Transverse colon (tissue), 4 donors: ENCODE data around the gene BEST3. TPM values are rescaled to one million over a fixed set of nuclear protein-coding genes. Genes with fewer than 3 reads are reported as not detected.

Source experiments
- DNase-seq: peaks from one replicate; pipeline ENCODE4 v3.0.0-alpha.2; 2019
- H3K27ac ChIP-seq, 4 donors: fragments of 200-600 bp; sonication (generic); 2 replicates each; pipeline ENCODE4 v1.5.1; 2016 to 2018; ENCODE audit warnings: inconsistent platforms in 4 of 4
- H3K27me3 ChIP-seq: fragments of 200-600 bp; sonication (generic); 2 replicates; pipeline ENCODE4 v1.5.1; 2017; ENCODE audit warnings: inconsistent platforms
- H3K36me3 ChIP-seq, 4 donors: fragments of 200-600 bp; sonication (generic); 2 replicates each; pipeline ENCODE4 v1.5.1; 2017 to 2019; ENCODE audit warnings: inconsistent platforms in 4 of 4
- H3K4me1 ChIP-seq, 4 donors: fragments of 200-600 bp; sonication (generic); 2 replicates each; pipeline ENCODE4 v1.5.1; 2017 to 2020; ENCODE audit warnings: inconsistent platforms in 4 of 4
- H3K4me3 ChIP-seq, 4 donors: fragments of 200-600 bp; sonication (generic); 1 replicate in 1 of 4; 2 replicates in 3 of 4; pipeline versions ENCODE4 v1.5.1 to v1.6.1; 2017 to 2019; ENCODE audit warnings: inconsistent platforms in 4 of 4
- H3K9me3 ChIP-seq, 2 donors: fragments of 200-600 bp; sonication (generic); 2 replicates each; pipeline ENCODE4 v1.5.1; 2017 to 2019; ENCODE audit warnings: inconsistent platforms in 2 of 2
- EP300 ChIP-seq: sonication (generic); formaldehyde crosslinking; IDR thresholded peaks from one replicate; pipeline ENCODE4 v1.6.1; 2017; ENCODE audit warnings: antibody characterized with exemption, low read depth
- POLR2A ChIP-seq: fragments of 450-650 bp; IDR thresholded peaks from one replicate; pipeline ENCODE4 v1.6.1; 2016; ENCODE audit warnings: antibody characterized with exemption, mild to moderate bottlenecking, moderate library complexity
- POLR2AphosphoS5 ChIP-seq, 3 donors: sonication (generic); formaldehyde crosslinking; IDR thresholded peaks; one replicate each; pipeline ENCODE4 v1.6.1; 2016; ENCODE audit warnings: antibody characterized with exemption in 3 of 3
- WGBS, 2 donors: methylation state at CpG; one replicate each; pipeline ENCODE4 v1.1.5; 2018; ENCODE audit warnings: low coverage in 1 of 2; 5-methylcytosine and 5-hydroxymethylcytosine counted together
- in situ Hi-C, 4 donors: fragments of 200-750 bp; cut with MboI; loops; one replicate each; pipeline versions ENCODE4 v1.15.0 to v1.15.1; 2017; ENCODE audit warnings: low sequenced_read_pairs in 3 of 4, low pct_ligation_motif_present in 1 of 4, low pct_unique_long_range_greater_than_20kb in 1 of 4
- intact Hi-C: fragments of 100-400 bp; cut with DNase I; formaldehyde crosslinking; loops from one replicate; pipeline ENCODE4 v1.15.1; 2023; ENCODE audit warnings: low total_unique reads
- total RNA-seq, 4 donors: library from RNA; depleted of rRNA; stranded (reverse); fragments of >200 nt; gene quantifications; one replicate each; pipeline ENCODE4 v1.1.0, GENCODE V29; 2016
- TF ChIP-seq, protein P1 (sequence below), 5 experiments: fragments of 200-600 bp in 3 of 5; fragments of 450-650 bp in 2 of 5; sonication (generic) in 3 of 5; IDR thresholded peaks; 1 replicate in 2 of 5; 2 replicates in 3 of 5; pipeline ENCODE4 v1.5.1; 2016 to 2017; ENCODE audit warnings: antibody characterized with exemption in 5 of 5, inconsistent platforms in 3 of 5, mild to moderate bottlenecking in 2 of 5, moderate library complexity in 1 of 5

BEST3 gene
- total RNA-seq, 4 donors from 2014 or later = not detected

DNA sequence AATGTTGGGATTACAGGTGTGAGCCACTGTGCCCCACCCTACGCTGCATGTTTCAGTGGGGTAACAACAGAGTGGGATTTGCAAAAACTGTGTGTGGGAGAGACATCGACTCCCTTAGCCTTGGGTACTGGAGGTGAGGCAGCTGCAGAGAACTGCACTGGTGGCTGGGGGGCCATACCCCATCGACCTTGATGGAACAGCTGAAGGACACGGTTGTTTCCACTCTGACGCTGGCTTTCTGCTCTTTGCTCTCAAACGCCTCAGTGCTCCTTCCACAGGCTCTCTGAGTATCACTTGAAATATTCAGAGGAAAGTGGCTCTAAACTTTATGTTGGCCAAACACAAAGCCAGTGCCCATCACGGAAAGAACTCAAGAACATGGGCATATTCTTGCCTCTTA, 57.6 kb downstream of the BEST3 start:
- intact Hi-C loops (no loop called here), in situ Hi-C loops (no loop called here)
- H3K4me3 ChIP-seq = no peak overlapping the region
- H3K27me3 ChIP-seq = no peaks in the 10 kb centered on the region
- no peaks in the 10 kb centered on the region for H3K4me1 ChIP-seq
- no peak for DNase-seq
- no peak overlapping the region for H3K27ac ChIP-seq
- no peaks in the 10 kb centered on the region for H3K36me3 ChIP-seq
- WGBS, 2 donors = 94 to 100% methylated on average over 2 to 7 of the region's 7 CpGs
- TF ChIP-seq POLR2AphosphoS5 (IDR thresholded peaks at IDR 0.05) (no peak), POLR2A (no peak)
- TF ChIP-seq, protein P1, sequence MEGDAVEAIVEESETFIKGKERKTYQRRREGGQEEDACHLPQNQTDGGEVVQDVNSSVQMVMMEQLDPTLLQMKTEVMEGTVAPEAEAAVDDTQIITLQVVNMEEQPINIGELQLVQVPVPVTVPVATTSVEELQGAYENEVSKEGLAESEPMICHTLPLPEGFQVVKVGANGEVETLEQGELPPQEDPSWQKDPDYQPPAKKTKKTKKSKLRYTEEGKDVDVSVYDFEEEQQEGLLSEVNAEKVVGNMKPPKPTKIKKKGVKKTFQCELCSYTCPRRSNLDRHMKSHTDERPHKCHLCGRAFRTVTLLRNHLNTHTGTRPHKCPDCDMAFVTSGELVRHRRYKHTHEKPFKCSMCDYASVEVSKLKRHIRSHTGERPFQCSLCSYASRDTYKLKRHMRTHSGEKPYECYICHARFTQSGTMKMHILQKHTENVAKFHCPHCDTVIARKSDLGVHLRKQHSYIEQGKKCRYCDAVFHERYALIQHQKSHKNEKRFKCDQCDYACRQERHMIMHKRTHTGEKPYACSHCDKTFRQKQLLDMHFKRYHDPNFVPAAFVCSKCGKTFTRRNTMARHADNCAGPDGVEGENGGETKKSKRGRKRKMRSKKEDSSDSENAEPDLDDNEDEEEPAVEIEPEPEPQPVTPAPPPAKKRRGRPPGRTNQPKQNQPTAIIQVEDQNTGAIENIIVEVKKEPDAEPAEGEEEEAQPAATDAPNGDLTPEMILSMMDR (IDR thresholded peaks at IDR 0.05) = no peak
- H3K9me3 ChIP-seq = no peaks in the 10 kb centered on the region

DNA sequence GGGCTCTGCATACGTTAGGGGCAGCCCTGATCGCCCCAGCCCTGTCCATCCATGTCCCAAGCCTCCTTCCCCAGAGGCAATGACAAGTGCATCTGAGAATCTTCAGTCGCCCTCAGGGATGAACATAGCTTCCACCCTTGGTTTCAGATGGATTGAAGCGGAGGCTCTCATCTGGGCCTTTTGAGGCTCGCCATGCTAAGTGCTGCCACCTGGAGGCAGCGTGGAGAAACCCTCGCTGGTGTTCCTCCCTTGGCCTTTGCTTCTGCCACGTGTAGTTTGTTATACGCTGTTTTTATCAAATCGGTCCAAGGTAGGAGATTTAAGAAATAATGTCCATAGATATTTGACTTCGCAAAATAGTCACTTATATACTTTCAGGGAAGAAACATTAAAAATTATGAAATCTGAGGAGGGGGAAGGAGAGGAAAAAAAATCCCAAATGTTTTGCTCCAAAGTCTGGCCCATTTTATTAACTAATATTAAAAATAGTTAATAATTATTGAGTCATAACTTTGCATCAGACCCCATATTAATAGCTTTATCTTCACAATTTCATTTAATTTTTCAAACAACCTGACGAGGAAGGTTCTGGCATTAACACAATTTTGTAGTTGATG, 59.6 kb downstream of the BEST3 start:
- in situ Hi-C loops (loop anchor here in 1 of 4 donors (10.0 kb wide), 1 partner anchor 285 kb away; the partner anchor contains the start of gene YEATS4), intact Hi-C loops (loop anchor here (5.0 kb wide), 1 partner anchor 282 kb away; the partner anchor contains the start of gene YEATS4)
- H3K4me3 ChIP-seq = no peak overlapping the region
- no peaks in the 10 kb centered on the region for H3K36me3 ChIP-seq
- peak; percentile 66 for DNase-seq
- 21 to 22% methylated on average over 6 to 12 of the region's 12 CpGs for WGBS, 2 donors
- no peaks in the 10 kb centered on the region for H3K4me1 ChIP-seq
- TF ChIP-seq, protein P1 (IDR thresholded peaks at IDR 0.05) = peak; percentile 66 to 87 (median 84)
- no peak for TF ChIP-seq POLR2A
- H3K27me3 ChIP-seq = no peaks in the 10 kb centered on the region
- no peak overlapping the region for H3K27ac ChIP-seq
- no peaks in the 10 kb centered on the region for H3K9me3 ChIP-seq

DNA sequence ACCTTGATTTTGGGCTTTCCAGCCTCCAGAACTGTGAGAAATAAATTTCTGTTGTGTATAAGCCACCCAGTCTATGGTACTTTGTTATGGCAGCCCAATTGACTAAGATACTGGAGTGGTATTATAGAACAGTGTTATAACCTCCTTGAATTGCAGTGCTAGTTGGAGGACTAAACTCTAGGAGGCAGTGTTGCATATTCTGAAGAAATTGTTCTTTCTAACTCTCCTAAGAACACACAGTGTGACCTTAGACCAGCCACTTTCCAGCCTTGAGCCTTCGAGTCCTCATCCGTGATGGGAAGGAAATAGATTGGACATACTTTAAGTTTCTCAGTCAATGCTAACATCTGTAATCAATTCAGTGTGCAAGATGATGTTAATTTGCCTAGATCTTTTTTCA, 66.0 kb downstream of the BEST3 start:
- no peak for DNase-seq
- no peaks in the 10 kb centered on the region for H3K36me3 ChIP-seq
- H3K27ac ChIP-seq = no peak overlapping the region
- no peak for TF ChIP-seq EP300
- TF ChIP-seq, protein P1 (IDR thresholded peaks at IDR 0.05) = no peak
- no peak for TF ChIP-seq POLR2A
- no peak for TF ChIP-seq POLR2AphosphoS5 (IDR thresholded peaks at IDR 0.05)
- H3K4me1 ChIP-seq = no peaks in the 10 kb centered on the region
- 94 to 100% methylated on average over 2 of the region's 2 CpGs for WGBS, 2 donors
- H3K27me3 ChIP-seq = no peaks in the 10 kb centered on the region
- H3K9me3 ChIP-seq = no peaks in the 10 kb centered on the region
- no peak overlapping the region for H3K4me3 ChIP-seq
- intact Hi-C loops (no loop called here), in situ Hi-C loops (loop anchor here in 1 of 4 donors (10.0 kb wide), 1 partner anchor 278 kb away; the partner anchor contains the start of gene YEATS4)

DNA sequence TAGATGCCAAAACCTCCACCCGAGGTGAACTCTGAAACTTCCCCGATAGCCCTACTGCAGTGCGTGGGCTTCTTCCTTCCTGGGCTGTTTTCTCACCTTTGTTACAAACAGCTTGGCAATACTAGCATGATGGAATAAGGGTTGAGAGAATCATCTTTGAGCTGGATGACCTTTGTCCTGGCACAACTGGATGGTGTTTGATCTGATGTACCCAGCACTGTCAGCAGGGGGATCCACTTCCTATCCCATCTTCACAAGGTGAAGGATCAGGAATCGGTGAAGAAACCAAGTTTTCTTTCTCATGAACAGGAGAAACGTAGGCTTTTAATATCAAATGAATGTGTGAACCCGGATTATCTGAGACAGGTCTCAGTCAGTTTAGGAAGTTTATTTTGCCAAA, 68.9 kb downstream of the BEST3 start:
- TF ChIP-seq, protein P1 (IDR thresholded peaks at IDR 0.05) = no peak
- TF ChIP-seq EP300 (no peak), POLR2A (no peak)
- WGBS, 2 donors = 82 to 87% methylated on average over 3 to 6 of the region's 6 CpGs
- Histone ChIP-seq H3K27ac (no peak overlapping the region), H3K9me3 (no peaks in the 10 kb centered on the region), H3K27me3 (no peaks in the 10 kb centered on the region), H3K4me3 (no peak overlapping the region), H3K4me1 (no peaks in the 10 kb centered on the region), H3K36me3 (no peaks in the 10 kb centered on the region)
- intact Hi-C loops (no loop called here), in situ Hi-C loops (loop anchor here in 1 of 4 donors (10.0 kb wide), 1 partner anchor 275 kb away; the partner anchor contains the start of gene YEATS4)
- no peak for DNase-seq
